Heart right ventricle (tissue), 16 donors: ENCODE measurements around the gene KCNRG. TPM values are rescaled to one million over a fixed set of nuclear protein-coding genes. Genes with fewer than 3 reads are reported as not detected.

ENCODE experiments used
- ATAC-seq, 8 donors: fragments of 200-7000 bp; cut with Tn5 transposase; one replicate each; pipeline ENCODE4 v1.9.1; 2020; ENCODE audit warnings: mild to moderate bottlenecking in 8 of 8, moderate library complexity in 8 of 8, moderate number of reproducible peaks in 1 of 8
- DNase-seq, 2 donors: peaks; one replicate each; pipeline ENCODE4 v3.0.0-alpha.2; 2020
- H3K27ac ChIP-seq, 10 donors: fragments of 200-600 bp; sonication (generic) in 2 of 10; one replicate each; pipeline versions ENCODE4 v1.5.0 to v1.8.0; 2020 to 2022; ENCODE audit warnings: mild to moderate bottlenecking in 3 of 10
- H3K27me3 ChIP-seq, 7 donors: fragments of 200-600 bp; one replicate each; pipeline ENCODE4 v1.8.0; 2021 to 2022; ENCODE audit warnings: mild to moderate bottlenecking in 2 of 7
- H3K36me3 ChIP-seq, 9 donors: fragments of 200-600 bp; sonication (generic) in 1 of 9; one replicate each; pipeline versions ENCODE4 v1.5.0 to v1.8.0; 2020 to 2022; ENCODE audit warnings: mild to moderate bottlenecking in 2 of 9
- H3K4me1 ChIP-seq, 9 donors: fragments of 200-600 bp; sonication (generic) in 1 of 9; one replicate each; pipeline versions ENCODE4 v1.5.0 to v1.8.0; 2020 to 2022; ENCODE audit warnings: mild to moderate bottlenecking in 4 of 9
- H3K4me3 ChIP-seq, 10 donors: fragments of 200-600 bp; sonication (generic) in 2 of 10; one replicate each; pipeline versions ENCODE4 v1.5.0 to v1.8.0; 2020 to 2022; ENCODE audit warnings: mild to moderate bottlenecking in 7 of 10, moderate library complexity in 2 of 10
- H3K9me3 ChIP-seq, 11 donors: fragments of 200-600 bp in 10 of 11; sonication (generic) in 2 of 11; one replicate each; pipeline versions ENCODE4 v1.5.0 to v1.8.0; 2013 to 2022; ENCODE audit warnings: mild to moderate bottlenecking in 2 of 11, control low read depth in 1 of 11, moderate library complexity in 1 of 11
- WGBS, 2 donors: extraction: QIAGEN DNeasy Blood & Tissue Kit; methylation state at CpG; one replicate each; pipeline ENCODE4 v1.1.7; 2013; ENCODE audit warnings: inconsistent platforms in 1 of 2; 5-methylcytosine and 5-hydroxymethylcytosine counted together
- intact Hi-C, 10 donors: fragments of 100-400 bp; cut with DNase I; formaldehyde crosslinking; loops; one replicate each; pipeline versions ENCODE4 v1.11.1 to v1.14.2; 2022
- microRNA-seq, 2 donors: library from miRNA; unstranded; fragments of <30 nt; microRNA quantifications; one replicate each; pipeline ENCODE4 v1.2.0, GENCODE V29; 2021
- polyA plus RNA-seq, 2 donors: library from polyadenylated mRNA; stranded (reverse); fragments of 200-250 nt; gene quantifications; one replicate each; pipeline ENCODE4 v1.2.3, GENCODE V29; 2013
- total RNA-seq, 10 donors: library from RNA; stranded (reverse); fragmentation: NEBNext Ultra II Directional in 3 of 10; extraction: Animal tissue kit (Norgen Biotek cat#: 25700) in 3 of 10; gene quantifications; one replicate each; pipeline versions ENCODE4 v1.2.1 to v1.2.4, GENCODE V29; 2021 to 2023
- TF ChIP-seq, protein P1 (sequence below), 9 donors: fragments of 200-600 bp; sonication (generic) in 2 of 9; IDR thresholded peaks; one replicate each; pipeline versions ENCODE4 v1.5.0 to v1.8.0; 2021 to 2022; ENCODE audit warnings: antibody characterized with exemption in 9 of 9, mild to moderate bottlenecking in 5 of 9, moderate library complexity in 1 of 9
- donor health status: Arrhythmogenic right ventricular cardiomyopathy.
- donor health status: ischemic (EF 13 %, LVEDD 7.1; RV severe dilation, severe dysfunction).
- donor health status: healthy with polysubstance abuse.
- donor health status: DM: no; HTN: yes; CAD: no.
- donor health status: DM: no; HTN: no; CAD: no.
- donor health status: ischemic (EF 25% LVEDD 6.9; RV normal size, moderate dysfunction).
- donor health status: ischemic (EF 25% LVEDD 5.7; RV mildly dilated, moderate dysfunction).
- donor health status: healthy.
- donor health status: DM: yes; HTN: yes; CAD: no.
- donor health status: Ischemic cardiomyopathy.
- donor health status: ischemic (EF 35%, LVEDD 5.7; RV mildly dilated, moderate dysfunction).
- donor health status: nonischemic (EF 11% LVEDD 7.7; RV severe dilation, severe dysfunction).
- donor health status: DM: yes; HTN: yes; CAD: no.
- donor health status: PGD.
- donor health status: ischemic (EF 29% LVEDD 5.4; RV normal size, mild dysfunction).
- donor health status: nonischemic (EF 23%, LVEDD 6.1; RV moderate dilation, normal function).

KCNRG gene
- total and polyA plus RNA-seq, 12 donors, result 0.19 to 0.86 (median 0.23) TPM; not detected in 4

- no peaks in the 10 kb centered on the region for H3K27me3 ChIP-seq
- ATAC-seq (no peak), DNase-seq (no peak)
- TF ChIP-seq, protein P1, sequence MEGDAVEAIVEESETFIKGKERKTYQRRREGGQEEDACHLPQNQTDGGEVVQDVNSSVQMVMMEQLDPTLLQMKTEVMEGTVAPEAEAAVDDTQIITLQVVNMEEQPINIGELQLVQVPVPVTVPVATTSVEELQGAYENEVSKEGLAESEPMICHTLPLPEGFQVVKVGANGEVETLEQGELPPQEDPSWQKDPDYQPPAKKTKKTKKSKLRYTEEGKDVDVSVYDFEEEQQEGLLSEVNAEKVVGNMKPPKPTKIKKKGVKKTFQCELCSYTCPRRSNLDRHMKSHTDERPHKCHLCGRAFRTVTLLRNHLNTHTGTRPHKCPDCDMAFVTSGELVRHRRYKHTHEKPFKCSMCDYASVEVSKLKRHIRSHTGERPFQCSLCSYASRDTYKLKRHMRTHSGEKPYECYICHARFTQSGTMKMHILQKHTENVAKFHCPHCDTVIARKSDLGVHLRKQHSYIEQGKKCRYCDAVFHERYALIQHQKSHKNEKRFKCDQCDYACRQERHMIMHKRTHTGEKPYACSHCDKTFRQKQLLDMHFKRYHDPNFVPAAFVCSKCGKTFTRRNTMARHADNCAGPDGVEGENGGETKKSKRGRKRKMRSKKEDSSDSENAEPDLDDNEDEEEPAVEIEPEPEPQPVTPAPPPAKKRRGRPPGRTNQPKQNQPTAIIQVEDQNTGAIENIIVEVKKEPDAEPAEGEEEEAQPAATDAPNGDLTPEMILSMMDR (IDR thresholded peaks at IDR 0.05), result no peak
- intact Hi-C loops, result loop anchor here in 1 of 10 donors (10.0 kb wide), 1 partner anchor 64 kb away; no protein-coding TSS in a partner anchor
- peaks cover 0 to 48% (median 10%) of the 10 kb centered on the region in 9 donors for H3K4me1 ChIP-seq
- peaks cover 0 to 62% (median 0%) of the 10 kb centered on the region in 9 donors for H3K36me3 ChIP-seq
- no peaks in the 10 kb centered on the region for H3K9me3 ChIP-seq
- H3K27ac ChIP-seq, result no peak overlapping the region
- no peak overlapping the region for H3K4me3 ChIP-seq
Measured at GRCh38 chr13:50068508-50068907, 53.3 kb downstream of the KCNRG start.

DNA sequence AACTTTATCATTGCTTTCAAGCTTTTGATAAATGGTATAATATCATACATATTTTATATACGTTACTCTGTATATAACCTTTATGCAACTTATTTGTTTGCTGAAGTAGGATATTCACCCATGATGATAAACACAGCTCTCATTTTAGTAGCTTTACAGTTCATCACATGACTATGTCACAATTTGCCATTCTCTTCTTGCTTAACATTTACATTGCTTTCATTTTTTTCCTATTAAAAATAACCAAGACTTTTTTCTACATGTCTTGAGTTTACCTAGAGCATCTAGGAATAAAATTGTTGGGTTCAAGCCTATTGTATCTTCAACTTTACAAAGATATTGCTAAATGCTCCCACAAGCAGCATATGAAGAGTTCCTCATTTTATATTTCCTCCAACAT lies 54.0 kb downstream of the KCNRG start:
- H3K4me3 ChIP-seq, result no peak overlapping the region
- peaks cover 0 to 50% (median 10%) of the 10 kb centered on the region in 9 donors for H3K4me1 ChIP-seq
- 92 to 95% methylated on average over 1 of the region's 1 CpG for WGBS, 2 donors

GRCh38 chr13:50070186-50070585 lies 54.9 kb downstream of the KCNRG start:
- Histone ChIP-seq H3K27ac (no peak overlapping the region), H3K27me3 (no peaks in the 10 kb centered on the region), H3K4me1 (peaks cover 0 to 58% (median 10%) of the 10 kb centered on the region in 9 donors), H3K36me3 (peaks cover 0 to 49% (median 0%) of the 10 kb centered on the region in 9 donors), H3K9me3 (no peaks in the 10 kb centered on the region), H3K4me3 (no peak overlapping the region)
- intact Hi-C loops, result loop anchor here in 1 of 10 donors (2.0 kb wide), 1 partner anchor 63 kb away; no protein-coding TSS in a partner anchor
- DNase-seq (no peak), ATAC-seq (no peak)
- TF ChIP-seq, protein P1 (IDR thresholded peaks at IDR 0.05), result no peak

More for the DNA sequence above, 54.0 kb downstream of the KCNRG start:
- TF ChIP-seq, protein P1 (IDR thresholded peaks at IDR 0.05), result no peak
- intact Hi-C loops, result loop anchor here in 1 of 10 donors (10.0 kb wide), 1 partner anchor 64 kb away; no protein-coding TSS in a partner anchor
- Histone ChIP-seq H3K27ac (no peak overlapping the region), H3K9me3 (no peaks in the 10 kb centered on the region), H3K27me3 (no peaks in the 10 kb centered on the region), H3K36me3 (peaks cover 0 to 55% (median 0%) of the 10 kb centered on the region in 9 donors)
- DNase-seq (no peak), ATAC-seq (no peak)

Small RNA genes lying within 50 kb of the gene (microRNA-seq; reads per million reads assigned to microRNA genes)
- 2,161 to 3,257 reads per million in 2 donors for gene MIR15A
- 528 to 1,276 reads per million in 2 donors for gene MIR16-1
- gene MIR3613, result 18.6 to 63.9 reads per million in 2 donors

Other genes with a start within 250 kb of the KCNRG start
- gene KPNA3, start 222.8 kb upstream of the KCNRG start, total RNA-seq, result 10 to 100 TPM; 47.7 to 79.1 (median 56.7) TPM
- 10 to 100 TPM; 22.5 to 31.5 TPM for gene KPNA3, start 222.8 kb upstream of the KCNRG start, polyA plus RNA-seq
- gene SPRYD7, start 79.1 kb upstream of the KCNRG start, total RNA-seq, result 10 to 100 TPM in 9 of 10 donors, 1 to 10 TPM in 1; 10.0 to 14.4 (median 12.9) TPM
- gene SPRYD7, start 79.1 kb upstream of the KCNRG start, polyA plus RNA-seq, result 10 to 100 TPM in 1 of 2 donors, 1 to 10 TPM in 1; 10.0 to 10.5 TPM
- gene TRIM13, start 18.4 kb upstream of the KCNRG start, total RNA-seq, result 10 to 100 TPM; 16.0 to 26.9 (median 19.1) TPM
- 10 to 100 TPM in 1 of 2 donors, 1 to 10 TPM in 1; 9.7 to 24.6 TPM for gene TRIM13, start 18.4 kb upstream of the KCNRG start, polyA plus RNA-seq